Measurements from ENCODE around the gene AGPAT3. TPM values are rescaled to one million over a fixed set of nuclear protein-coding genes. Genes with fewer than 3 reads are reported as not detected.

Gene AGPAT3
- total and polyA plus RNA-seq, 2 donors (not counting 1 experiment from before 2014, with no cell fraction given) = 29.4 to 44.9 TPM

GRCh38 chr21:44013380-44014088 is 148.5 kb downstream of the AGPAT3 start:
- no peaks in the 10 kb centered on the region for H3K36me3 ChIP-seq (ENCODE audit: control insufficient read depth, insufficient read depth, low read length)
- no peak for DNase-seq (ENCODE audit: low read depth in 2 of 2)
- H3K4me2 ChIP-seq (ENCODE audit: extremely low read depth, insufficient read depth, low read length) = peak overlapping the region; percentile 73
- H3K4me3 ChIP-seq (replicated peaks in 1 of 4; ENCODE audit: control extremely low read depth in 1 of 4, insufficient read depth in 1 of 4, low read depth in 3 of 4, low read length in 4 of 4) = peak overlapping the region; percentile 46 to 80 (median 63)
- no peak overlapping the region for H3K27ac ChIP-seq (ENCODE audit: insufficient read depth, low read length)
- TF ChIP-seq, protein P1, sequence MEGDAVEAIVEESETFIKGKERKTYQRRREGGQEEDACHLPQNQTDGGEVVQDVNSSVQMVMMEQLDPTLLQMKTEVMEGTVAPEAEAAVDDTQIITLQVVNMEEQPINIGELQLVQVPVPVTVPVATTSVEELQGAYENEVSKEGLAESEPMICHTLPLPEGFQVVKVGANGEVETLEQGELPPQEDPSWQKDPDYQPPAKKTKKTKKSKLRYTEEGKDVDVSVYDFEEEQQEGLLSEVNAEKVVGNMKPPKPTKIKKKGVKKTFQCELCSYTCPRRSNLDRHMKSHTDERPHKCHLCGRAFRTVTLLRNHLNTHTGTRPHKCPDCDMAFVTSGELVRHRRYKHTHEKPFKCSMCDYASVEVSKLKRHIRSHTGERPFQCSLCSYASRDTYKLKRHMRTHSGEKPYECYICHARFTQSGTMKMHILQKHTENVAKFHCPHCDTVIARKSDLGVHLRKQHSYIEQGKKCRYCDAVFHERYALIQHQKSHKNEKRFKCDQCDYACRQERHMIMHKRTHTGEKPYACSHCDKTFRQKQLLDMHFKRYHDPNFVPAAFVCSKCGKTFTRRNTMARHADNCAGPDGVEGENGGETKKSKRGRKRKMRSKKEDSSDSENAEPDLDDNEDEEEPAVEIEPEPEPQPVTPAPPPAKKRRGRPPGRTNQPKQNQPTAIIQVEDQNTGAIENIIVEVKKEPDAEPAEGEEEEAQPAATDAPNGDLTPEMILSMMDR (conservative IDR thresholded peaks at IDR 0.05 in 1 of 2, IDR thresholded peaks at IDR 0.05 in 1 of 2; ENCODE audit: low read depth in 1 of 2, low read length in 2 of 2) = no peak
- no peak for TF ChIP-seq EZH2 (IDR thresholded peaks at IDR 0.05; ENCODE audit: low read length, missing control alignments)
- H3K9ac ChIP-seq (ENCODE audit: insufficient read depth, low read length) = no peak overlapping the region
- peaks cover 5% of the 10 kb centered on the region for H3K4me1 ChIP-seq (ENCODE audit: control insufficient read depth, extremely low read depth, insufficient read depth, low read length)
- H3K9me3 ChIP-seq (ENCODE audit: control insufficient read depth, insufficient read depth, low read depth, low read length) = no peaks in the 10 kb centered on the region
- H3K79me2 ChIP-seq (ENCODE audit: control insufficient read depth, insufficient read depth, low read length) = peaks cover 56% of the 10 kb centered on the region
- peaks cover 2% of the 10 kb centered on the region for H4K20me1 ChIP-seq (ENCODE audit: control insufficient read depth, extremely low read depth, insufficient read depth, low read length)
- H2AFZ ChIP-seq (ENCODE audit: low read length) = no peak overlapping the region
- no peaks in the 10 kb centered on the region for H3K27me3 ChIP-seq (ENCODE audit: control insufficient read depth, insufficient read depth, low read length)

DNA sequence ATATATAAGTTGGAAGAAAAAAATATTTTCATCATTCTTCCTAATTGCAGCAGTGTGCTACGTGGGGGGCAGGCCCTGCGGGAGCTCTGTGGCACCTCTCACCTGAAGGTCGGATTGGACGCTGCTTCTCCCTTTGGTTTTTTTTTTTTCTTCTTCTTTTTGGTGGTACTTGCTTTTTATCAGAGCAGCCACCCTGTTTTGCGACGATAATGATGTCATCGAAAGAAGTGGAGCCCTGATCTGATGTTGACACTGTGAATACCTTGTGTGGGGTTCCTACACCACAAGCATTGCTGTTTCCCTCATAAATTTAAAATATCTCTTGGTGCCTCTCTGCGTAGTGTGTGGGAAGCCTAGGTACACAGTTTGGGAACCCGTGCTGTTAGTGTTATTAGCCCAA is 152.6 kb downstream of the AGPAT3 start:
- H2AFZ ChIP-seq (ENCODE audit: low read length) = no peak overlapping the region
- no peak overlapping the region for H3K27ac ChIP-seq (ENCODE audit: insufficient read depth, low read length)
- H3K36me3 ChIP-seq (ENCODE audit: control insufficient read depth, insufficient read depth, low read length) = no peaks in the 10 kb centered on the region
- peaks cover 5% of the 10 kb centered on the region for H3K4me1 ChIP-seq (ENCODE audit: control insufficient read depth, extremely low read depth, insufficient read depth, low read length)
- peaks cover 82% of the 10 kb centered on the region for H3K79me2 ChIP-seq (ENCODE audit: control insufficient read depth, insufficient read depth, low read length)
- TF ChIP-seq, protein P1 (conservative IDR thresholded peaks at IDR 0.05 in 1 of 2, IDR thresholded peaks at IDR 0.05 in 1 of 2; ENCODE audit: low read depth in 1 of 2, low read length in 2 of 2) = no peak
- TF ChIP-seq EZH2 (IDR thresholded peaks at IDR 0.05; ENCODE audit: low read length, missing control alignments) = no peak
- no peaks in the 10 kb centered on the region for H3K9me3 ChIP-seq (ENCODE audit: control insufficient read depth, insufficient read depth, low read depth, low read length)
- H4K20me1 ChIP-seq (ENCODE audit: control insufficient read depth, extremely low read depth, insufficient read depth, low read length) = peaks cover 2% of the 10 kb centered on the region
- H3K4me2 ChIP-seq (ENCODE audit: extremely low read depth, insufficient read depth, low read length) = no peak overlapping the region
- no peaks in the 10 kb centered on the region for H3K27me3 ChIP-seq (ENCODE audit: control insufficient read depth, insufficient read depth, low read length)
- DNase-seq (ENCODE audit: low read depth in 2 of 2) = no peak
- no peak overlapping the region for H3K9ac ChIP-seq (ENCODE audit: insufficient read depth, low read length)
- no peak overlapping the region for H3K4me3 ChIP-seq (replicated peaks in 1 of 4; ENCODE audit: control extremely low read depth in 1 of 4, insufficient read depth in 1 of 4, low read depth in 3 of 4, low read length in 4 of 4)

- H3K4me1 ChIP-seq (ENCODE audit: control insufficient read depth, extremely low read depth, insufficient read depth, low read length) = peaks cover 5% of the 10 kb centered on the region
- H3K36me3 ChIP-seq (ENCODE audit: control insufficient read depth, insufficient read depth, low read length) = no peaks in the 10 kb centered on the region
- peaks cover 2% of the 10 kb centered on the region for H4K20me1 ChIP-seq (ENCODE audit: control insufficient read depth, extremely low read depth, insufficient read depth, low read length)
- no peak overlapping the region for H3K27ac ChIP-seq (ENCODE audit: insufficient read depth, low read length)
- TF ChIP-seq EZH2 (IDR thresholded peaks at IDR 0.05; ENCODE audit: low read length, missing control alignments) = no peak
- TF ChIP-seq, protein P1 (conservative IDR thresholded peaks at IDR 0.05 in 1 of 2, IDR thresholded peaks at IDR 0.05 in 1 of 2; ENCODE audit: low read depth in 1 of 2, low read length in 2 of 2) = no peak
- no peak overlapping the region for H3K9ac ChIP-seq (ENCODE audit: insufficient read depth, low read length)
- H3K27me3 ChIP-seq (ENCODE audit: control insufficient read depth, insufficient read depth, low read length) = no peaks in the 10 kb centered on the region
- H3K9me3 ChIP-seq (ENCODE audit: control insufficient read depth, insufficient read depth, low read depth, low read length) = no peaks in the 10 kb centered on the region
- no peak for DNase-seq (ENCODE audit: low read depth in 2 of 2)
- no peak overlapping the region for H3K4me2 ChIP-seq (ENCODE audit: extremely low read depth, insufficient read depth, low read length)
- no peak overlapping the region for H2AFZ ChIP-seq (ENCODE audit: low read length)
- no peak overlapping the region for H3K4me3 ChIP-seq (replicated peaks in 1 of 4; ENCODE audit: control extremely low read depth in 1 of 4, insufficient read depth in 1 of 4, low read depth in 3 of 4, low read length in 4 of 4)
- H3K79me2 ChIP-seq (ENCODE audit: control insufficient read depth, insufficient read depth, low read length) = peaks cover 80% of the 10 kb centered on the region
Observed at GRCh38 chr21:44018127-44018526, 153.1 kb downstream of the AGPAT3 start.
